ENCODE measurements around the gene HSPA1A.
"Not testable (repeated sequence)": the region's sequence is repeated elsewhere in the genome, so short reads cannot be mapped to it uniquely, and the experiment has no call there.

The HSPA1A gene

GRCh38 chr6:31834367-31835250 is 19.3 kb downstream of the HSPA1A start:
- peak; percentile 72 to 79 (median 72) for DNase-seq (ENCODE audit: low read depth in 2 of 3, low spot score in 1 of 3)

DNA sequence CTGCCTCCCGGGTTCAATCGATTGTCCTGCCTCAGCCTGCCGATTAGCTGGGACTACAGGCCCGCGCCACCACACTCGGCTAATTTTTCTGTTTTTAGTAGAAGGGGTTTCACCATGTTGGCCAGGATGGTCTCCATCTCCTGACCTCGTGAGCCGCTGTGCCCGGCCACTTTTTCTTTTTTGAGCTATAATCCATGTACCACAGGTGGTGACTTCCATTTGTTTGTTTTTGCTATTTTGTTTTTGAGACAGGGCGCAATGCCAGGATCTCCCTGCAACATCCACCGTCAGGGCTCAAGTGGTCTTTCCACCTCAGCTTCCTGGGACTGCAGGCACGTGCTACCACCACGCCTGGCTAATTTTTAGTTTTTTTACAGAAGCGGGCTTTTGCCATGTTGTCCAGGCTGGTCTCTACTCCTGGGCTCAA is 20.7 kb downstream of the HSPA1A start:
- no peak for DNase-seq (ENCODE audit: low read depth in 2 of 3, low spot score in 1 of 3)

- no peak for DNase-seq (ENCODE audit: low read depth in 2 of 3, low spot score in 1 of 3)
Measured at GRCh38 chr6:31836474-31837368, 21.4 kb downstream of the HSPA1A start.

GRCh38 chr6:31837369-31838113 is 22.2 kb downstream of the HSPA1A start:
- no peak for DNase-seq (ENCODE audit: low read depth in 2 of 3, low spot score in 1 of 3)

DNA sequence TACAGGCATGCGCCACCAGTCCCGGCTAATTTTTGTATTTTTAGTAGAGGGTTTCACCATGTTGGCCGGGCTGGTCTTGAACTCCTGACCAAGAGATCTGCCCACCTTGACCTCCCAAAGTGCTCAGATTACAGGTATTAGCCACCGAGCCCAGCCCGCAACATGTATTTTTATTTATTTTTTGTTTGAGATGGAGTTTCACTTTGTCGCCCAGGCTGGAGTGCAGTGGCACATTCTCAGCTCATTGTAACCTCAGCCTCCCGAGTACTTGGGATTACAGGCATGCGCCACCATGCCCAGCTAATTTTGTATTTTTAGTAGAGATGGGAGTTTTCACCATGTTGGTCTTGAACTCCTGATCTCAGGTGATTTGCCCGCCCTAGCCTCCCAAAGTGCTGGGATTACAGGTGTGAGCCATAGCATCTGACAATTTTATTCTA is 22.8 kb downstream of the HSPA1A start:
- not testable (repeated sequence) for DNase-seq (ENCODE audit: low read depth in 2 of 3, low spot score in 1 of 3)

DNA sequence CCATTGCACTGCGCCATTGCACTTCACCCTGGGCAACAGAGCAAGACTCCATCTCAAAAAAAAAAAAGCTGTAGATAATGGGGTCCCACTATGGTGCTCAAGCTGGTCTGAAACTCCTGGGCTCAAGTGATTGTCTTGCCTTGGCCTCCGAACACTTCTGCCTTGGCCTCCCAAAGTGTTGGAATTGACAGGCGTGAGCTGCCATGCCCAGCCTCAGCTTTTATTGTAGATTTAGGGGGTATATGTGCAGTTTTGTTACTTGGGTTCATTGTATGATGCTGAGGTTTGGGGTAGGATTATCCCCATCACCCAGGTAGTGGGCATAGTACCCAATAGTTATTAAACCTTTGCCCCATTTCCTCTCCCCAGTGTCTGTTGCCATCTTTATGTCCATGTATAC is 23.6 kb downstream of the HSPA1A start:
- DNase-seq (ENCODE audit: low read depth in 2 of 3, low spot score in 1 of 3): no peak

GRCh38 chr6:31839779-31840126 is 24.4 kb downstream of the HSPA1A start:
- DNase-seq (ENCODE audit: low read depth in 2 of 3, low spot score in 1 of 3): not testable (repeated sequence)

- DNase-seq (ENCODE audit: low read depth in 2 of 3, low spot score in 1 of 3): no peak
Measured at GRCh38 chr6:31842053-31842452, 26.7 kb downstream of the HSPA1A start.

DNA sequence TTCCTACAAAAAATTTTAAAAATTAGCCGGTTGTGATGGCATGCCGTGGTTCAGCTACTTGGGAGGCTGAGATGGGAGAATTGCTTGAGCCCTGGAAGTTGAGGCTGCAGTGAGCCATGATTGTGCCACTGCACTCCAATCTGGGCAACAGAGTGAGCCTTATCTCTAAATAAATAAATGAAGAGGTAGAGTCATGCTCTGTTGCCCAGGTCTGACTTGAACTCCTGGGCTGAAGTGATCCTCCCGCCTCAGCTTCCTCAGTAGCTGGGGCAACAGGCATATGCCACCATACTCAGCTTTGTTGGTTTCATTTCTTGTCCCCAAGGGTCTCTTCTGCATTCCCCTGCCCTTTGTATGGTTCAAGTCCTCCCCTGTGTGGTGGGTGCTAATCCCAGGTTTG is 29.2 kb downstream of the HSPA1A start:
- no peak for DNase-seq (ENCODE audit: low read depth in 2 of 3, low spot score in 1 of 3)

DNA sequence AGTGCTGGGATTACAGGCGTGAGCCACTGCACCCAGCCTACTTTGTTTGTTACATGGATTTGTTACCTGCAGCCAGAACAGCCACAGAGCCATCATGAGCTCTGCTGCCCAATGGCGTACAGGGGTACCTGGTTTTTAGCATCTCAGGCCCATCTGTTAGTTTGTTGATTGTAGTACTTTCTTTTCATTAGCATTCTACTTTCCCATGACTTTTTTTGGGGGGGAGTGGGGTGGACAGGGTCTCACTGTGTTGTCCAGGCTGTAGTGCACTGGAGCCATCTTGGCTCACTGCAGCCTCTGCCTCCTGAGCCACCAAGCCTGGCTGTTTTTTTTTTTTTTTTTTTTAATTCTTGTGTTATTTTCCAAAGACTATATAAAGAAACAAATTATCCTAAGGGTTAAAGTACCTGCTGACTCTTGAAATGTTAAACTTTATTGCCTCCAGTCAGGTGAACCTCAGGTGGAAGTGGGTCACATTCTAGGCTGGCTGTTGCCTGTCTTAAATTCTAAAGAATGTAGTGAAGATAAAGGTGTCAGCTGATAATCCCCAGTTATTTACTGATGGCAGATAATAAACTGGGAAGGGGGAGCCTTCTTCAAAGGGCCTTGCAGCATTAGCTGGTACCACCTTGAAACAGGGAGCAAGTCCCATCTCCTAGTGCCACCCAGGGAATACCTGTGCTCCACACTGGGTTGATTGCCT is 32.1 kb downstream of the HSPA1A start:
- no peak for DNase-seq (ENCODE audit: low read depth in 2 of 3, low spot score in 1 of 3)

GRCh38 chr6:31850765-31851484 is 35.6 kb downstream of the HSPA1A start:
- no peak for DNase-seq (ENCODE audit: low read depth in 2 of 3, low spot score in 1 of 3)

GRCh38 chr6:31851485-31851832 is 36.1 kb downstream of the HSPA1A start:
- DNase-seq (ENCODE audit: low read depth in 2 of 3, low spot score in 1 of 3): no peak

DNA sequence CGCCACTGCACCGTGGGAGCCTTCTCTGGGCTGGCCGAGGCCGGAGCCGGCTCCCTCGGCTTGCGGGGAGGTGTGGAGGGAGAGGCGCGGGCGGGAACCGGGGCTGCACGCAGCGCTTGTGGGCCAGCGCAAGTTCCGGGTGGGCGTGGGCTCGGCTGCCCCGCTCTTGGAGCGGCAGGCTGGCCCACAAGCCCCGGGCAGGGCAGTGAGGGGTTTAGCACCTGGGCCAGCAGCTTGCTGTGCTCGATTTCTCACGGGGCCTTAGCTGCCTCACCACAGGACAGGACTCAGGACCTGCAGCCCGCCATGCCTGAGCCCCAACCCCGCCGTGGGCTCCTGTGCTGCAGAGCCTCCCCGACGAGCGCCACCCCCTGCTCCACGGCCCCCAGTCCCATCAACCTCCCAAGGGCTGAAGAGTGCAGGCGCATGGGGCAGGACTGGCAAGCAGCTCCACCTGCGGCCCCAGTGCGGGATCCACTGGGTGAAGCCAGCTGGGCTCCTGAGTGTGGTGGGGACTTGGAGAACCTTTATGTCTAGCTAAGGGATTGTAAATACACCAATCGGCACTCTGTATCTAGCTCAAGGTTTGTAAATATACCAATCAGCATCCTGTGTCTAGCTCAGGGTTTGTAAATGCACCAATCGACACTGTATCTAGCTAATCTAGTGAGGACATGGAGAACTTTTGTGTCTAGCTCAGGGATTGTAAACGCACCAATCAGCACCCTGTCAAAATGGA is 36.8 kb downstream of the HSPA1A start:
- DNase-seq (ENCODE audit: low read depth in 2 of 3, low spot score in 1 of 3): not testable (repeated sequence)

GRCh38 chr6:31857774-31858173 is 42.4 kb downstream of the HSPA1A start:
- DNase-seq (ENCODE audit: low read depth in 2 of 3, low spot score in 1 of 3): not testable (repeated sequence)

DNA sequence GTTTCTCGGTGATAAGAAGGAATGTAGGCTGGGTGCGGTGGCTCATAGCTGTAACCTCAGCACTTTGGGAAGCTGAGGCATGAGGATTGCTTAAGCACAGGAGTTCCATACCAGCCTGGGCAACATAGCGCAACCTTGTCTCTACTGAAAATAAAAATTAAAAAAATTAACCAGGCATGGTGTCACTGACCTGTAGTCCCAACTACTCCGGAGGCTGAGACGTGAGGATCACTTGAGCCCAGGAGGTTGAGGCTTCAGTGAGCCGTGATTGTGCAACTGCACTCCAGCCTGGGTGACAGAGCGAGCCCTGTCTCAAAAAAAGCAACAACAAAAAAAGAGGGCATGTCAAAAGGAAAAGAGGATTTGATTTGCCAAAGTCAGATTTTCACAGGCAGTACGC is 43.4 kb downstream of the HSPA1A start:
- no peak for DNase-seq (ENCODE audit: low read depth in 2 of 3, low spot score in 1 of 3)

DNA sequence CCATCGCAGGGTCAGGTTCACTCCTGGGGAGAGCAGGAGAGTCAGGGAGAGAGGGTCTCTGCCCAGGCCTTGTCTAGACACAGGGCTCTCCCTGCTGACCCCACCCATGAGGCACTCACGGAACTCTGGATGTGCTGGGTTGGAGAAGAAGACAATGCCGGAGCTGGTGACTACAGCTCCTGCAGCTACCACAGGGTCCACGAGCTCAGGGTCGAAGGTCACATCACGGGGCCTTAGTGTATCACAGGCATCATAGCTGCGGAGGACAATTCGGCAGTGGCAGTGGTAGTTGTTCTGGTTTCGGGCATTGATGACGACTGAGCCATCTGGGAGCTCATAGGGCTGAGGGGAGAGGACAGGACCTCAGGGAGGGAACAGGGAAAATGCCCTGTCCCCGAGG is 44.6 kb downstream of the HSPA1A start:
- no peak for DNase-seq (ENCODE audit: low read depth in 2 of 3, low spot score in 1 of 3)

GRCh38 chr6:31860349-31860748 is 45.0 kb downstream of the HSPA1A start:
- DNase-seq (ENCODE audit: low read depth in 2 of 3, low spot score in 1 of 3): no peak

GRCh38 chr6:31861150-31861549 is 45.8 kb downstream of the HSPA1A start:
- no peak for DNase-seq (ENCODE audit: low read depth in 2 of 3, low spot score in 1 of 3)

GRCh38 chr6:31861919-31862343 is 46.6 kb downstream of the HSPA1A start:
- no peak for DNase-seq (ENCODE audit: low read depth in 2 of 3, low spot score in 1 of 3)

All from stimulated activated CD4-positive, alpha-beta T cell treated with anti-CD3 and anti-CD28 coated beads, Interleukin-12 subunit alpha, Interleukin-12 subunit beta, amount 100 ng/mL, for 48 hours (primary cell).